GM12878 (cell line): ENCODE data around the gene ANKRD36C. TPM values are rescaled to one million over a fixed set of nuclear protein-coding genes. Genes with fewer than 3 reads are reported as not detected.
"Not testable (repeated sequence)": the region's sequence is repeated elsewhere in the genome, so short reads cannot be mapped to it uniquely, and the experiment has no call there.

Source experiments
- ATAC-seq: fragments of 200-7000 bp; cut with Tn5 transposase; 3 replicates; pipeline ENCODE4 v1.9.1; 2020; ENCODE audit warnings: mild to moderate bottlenecking, moderate library complexity
- BruUV-seq: library from RNA; stranded (reverse); fragments of 400-500 nt; replicated peaks from 2 replicates; lab custom pipeline; 2021; lab: Mats Ljungman, UMichigan
- CTCF ChIA-PET: fragments of 300-600 bp; sonication (Branson Sonifier 250); formaldehyde crosslinking; extraction: SDS; loops from one replicate; lab custom pipeline; 2021; ENCODE audit warnings: inconsistent platforms; lab: Yijun Ruan, JAX
- POLR2A ChIA-PET: fragments of 350-600 bp; formaldehyde crosslinking; extraction: SDS; loops from one replicate; lab custom pipeline; 2021; ENCODE audit warnings: inconsistent platforms; lab: Charles Lee
- RAD21 ChIA-PET: fragments of 300-600 bp; sonication (Branson Sonifier 250); formaldehyde crosslinking; loops from one replicate; lab custom pipeline; 2023; ENCODE audit warnings: antibody characterized with exemption; ENCODE audit not compliant: unreplicated experiment; lab: Charles Lee
- SMC1A ChIA-PET: fragments of 300-600 bp; sonication (Branson Sonifier 250); formaldehyde crosslinking; loops from one replicate; lab custom pipeline; 2023; ENCODE audit not compliant: unreplicated experiment, uncharacterized antibody; lab: Charles Lee
- DNase-seq: peaks from one replicate; pipeline ENCODE4 v3.0.0-alpha.2; 2011; ENCODE audit warnings: low read depth, low spot score
- FAIRE-seq: peaks from 3 replicates; lab custom pipeline; 2011; peaks lifted over from hg19 to GRCh38; lab: Jason Lieb, UNC
- H2AFZ ChIP-seq: 2 replicates; pipeline ENCODE4 v1.6.0; 2011; ENCODE audit warnings: low read depth, low read length, control low read depth; ENCODE audit not compliant: control insufficient read depth
- H3K27ac ChIP-seq: 2 replicates; pipeline ENCODE4 v1.5.1; 2011; ENCODE audit warnings: control low read depth; ENCODE audit not compliant: control insufficient read depth, insufficient read depth
- H3K27me3 ChIP-seq, 2 experiments: replicated peaks in 1 of 2; 2 replicates each; pipeline versions ENCODE4 v1.6.0 to v1.6.1; 2011; ENCODE audit warnings: low read length in 1 of 2; ENCODE audit not compliant: control insufficient read depth in 2 of 2, insufficient read depth in 2 of 2
- H3K36me3 ChIP-seq, 2 experiments: 2 replicates each; pipeline ENCODE4 v1.5.1; 2011; ENCODE audit warnings: low read length in 1 of 2; ENCODE audit not compliant: control insufficient read depth in 2 of 2, insufficient read depth in 2 of 2
- H3K4me1 ChIP-seq: 2 replicates; pipeline ENCODE4 v1.6.1; 2011; ENCODE audit warnings: mild to moderate bottlenecking, low read length, moderate library complexity, mixed read lengths; ENCODE audit not compliant: control insufficient read depth, insufficient read depth
- H3K4me2 ChIP-seq: 2 replicates; pipeline ENCODE4 v1.6.0; 2011; ENCODE audit warnings: control low read depth; ENCODE audit not compliant: control insufficient read depth, insufficient read depth
- H3K4me3 ChIP-seq: fragments of 200-600 bp; sonication (generic); 2 replicates; pipeline ENCODE4 v1.5.1; 2016
- H3K79me2 ChIP-seq: 2 replicates; pipeline ENCODE4 v1.6.0; 2011; ENCODE audit warnings: low read length; ENCODE audit not compliant: control insufficient read depth, insufficient read depth
- H3K9ac ChIP-seq: 2 replicates; pipeline ENCODE4 v1.8.0; 2011; ENCODE audit warnings: low read length, control low read depth, mixed read lengths; ENCODE audit not compliant: control insufficient read depth, insufficient read depth
- H3K9me3 ChIP-seq: replicated peaks from 3 replicates; pipeline ENCODE4 v1.5.1; 2011; ENCODE audit warnings: mild to moderate bottlenecking, low read length; ENCODE audit not compliant: control insufficient read depth, insufficient read depth
- H4K20me1 ChIP-seq: 2 replicates; pipeline ENCODE4 v1.6.0; 2011; ENCODE audit not compliant: control insufficient read depth, insufficient read depth
- ZNF217 ChIP-seq: fragments of 450-650 bp; IDR thresholded peaks from 2 replicates; pipeline ENCODE4 v1.6.1; 2017; ENCODE audit warnings: antibody characterized with exemption, mild to moderate bottlenecking
- WGBS: methylation state at CpG from one replicate; pipeline ENCODE4 v1.1.6; 2016; ENCODE audit warnings: low lambda C conversion rate; ENCODE audit not compliant: insufficient replicate concordance, insufficient coverage; ENCODE audit errors: missing lambda C conversion rate; 5-methylcytosine and 5-hydroxymethylcytosine counted together
- in situ Hi-C: fragments of 300-500 bp; cut with MboI; formaldehyde crosslinking; loops from 9 replicates; pipeline ENCODE4 v1.14.3; 2018; ENCODE audit warnings: mixed read lengths
- intact Hi-C: fragments of 100-400 bp; cut with micrococcal nuclease; formaldehyde crosslinking; loops from one replicate; pipeline ENCODE4 v1.14.2; 2022; ENCODE audit not compliant: unreplicated experiment
- polyA plus RNA-seq, 11 experiments: library from polyadenylated mRNA; depleted of rRNA in 4 of 11; unstranded in 6 of 11; stranded (reverse) in 5 of 11; fragments of >200 nt; fragmentation: Nextera tagmentation in 4 of 11; fragmentation: Illumina TruSeq in 1 of 11; extraction: Ambion mirVana in 4 of 11; extraction: Trizol in 1 of 11; gene quantifications; 1 replicate in 1 of 11; 2 replicates in 10 of 11; pipeline versions ENCODE4 v1.2.1 to v1.2.3, GENCODE V29; 2011 to 2016; ENCODE audit warnings: inconsistent platforms in 2 of 11, missing spikeins in 2 of 11, low read depth in 1 of 11
- total RNA-seq, 4 experiments: library from RNA; depleted of rRNA in 3 of 4; stranded (reverse); fragments of >200 nt in 3 of 4; fragmentation: Illumina TruSeq in 1 of 4; extraction: Trizol in 1 of 4; gene quantifications; 2 replicates each; pipeline versions ENCODE4 v1.2.1 to v1.2.3, GENCODE V29; 2013 to 2021

The ANKRD36C gene
- total and polyA plus RNA-seq, 10 of the 15 experiments (the other 5 are each of a cell fraction or from before 2014, with no cell fraction given) = 3.2 to 39.8 (median 19.5) TPM

- TF ChIP-seq ZNF217 = no peak
These were observed 155.5 kb downstream of the ANKRD36C start (continued) for GRCh38 chr2:95836151-95836550.

- SMC1A ChIA-PET, H3K79me2 ChIP-seq, H3K9me3 ChIP-seq, H2AFZ ChIP-seq, H3K4me1 ChIP-seq, H3K4me3 ChIP-seq, FAIRE-seq, intact Hi-C loops, DNase-seq, H3K27ac ChIP-seq, H3K9ac ChIP-seq, H3K36me3 ChIP-seq, RAD21 ChIA-PET, POLR2A ChIA-PET, H3K27me3 ChIP-seq, ATAC-seq, in situ Hi-C loops, CTCF ChIA-PET, H4K20me1 ChIP-seq, BruUV-seq, H3K4me2 ChIP-seq: not testable (repeated sequence)
- WGBS = 98% methylated on average over 12 of the region's 12 CpGs
These were observed 157.3 kb downstream of the ANKRD36C start for GRCh38 chr2:95834077-95835013.

GRCh38 chr2:95824218-95824617 lies 167.4 kb downstream of the ANKRD36C start:
- FAIRE-seq, H3K27ac ChIP-seq, SMC1A ChIA-PET, POLR2A ChIA-PET, H3K9ac ChIP-seq, H3K36me3 ChIP-seq, H4K20me1 ChIP-seq, in situ Hi-C loops, H3K79me2 ChIP-seq, H3K27me3 ChIP-seq, H3K9me3 ChIP-seq, RAD21 ChIA-PET, CTCF ChIA-PET, H3K4me3 ChIP-seq, H2AFZ ChIP-seq, H3K4me2 ChIP-seq, ATAC-seq, H3K4me1 ChIP-seq, BruUV-seq, intact Hi-C loops, DNase-seq: not testable (repeated sequence)
- 94% methylated on average over 2 of the region's 3 CpGs for WGBS

- H3K79me2 ChIP-seq, intact Hi-C loops, H2AFZ ChIP-seq, FAIRE-seq, H3K4me3 ChIP-seq, H3K36me3 ChIP-seq, RAD21 ChIA-PET, ATAC-seq, H3K4me2 ChIP-seq, H4K20me1 ChIP-seq, BruUV-seq, POLR2A ChIA-PET, CTCF ChIA-PET, H3K9me3 ChIP-seq, H3K4me1 ChIP-seq, H3K27ac ChIP-seq, in situ Hi-C loops, DNase-seq, H3K27me3 ChIP-seq, SMC1A ChIA-PET, H3K9ac ChIP-seq: not testable (repeated sequence)
- WGBS = 97% methylated on average over 2 of the region's 2 CpGs
These were observed 174.1 kb downstream of the ANKRD36C start for GRCh38 chr2:95817521-95817920.
